K562 (cell line): ENCODE results near the gene ERLIN1. TPM values are rescaled to one million over a fixed set of nuclear protein-coding genes. Genes with fewer than 3 reads are reported as not detected.

Experiments
- ATF4 ChIP-seq: fragments of 450-650 bp; formaldehyde crosslinking; IDR thresholded peaks from 2 replicates; pipeline ENCODE4 v1.4.0; 2022; ENCODE audit warnings: mild to moderate bottlenecking, moderate library complexity
- PRDM10 ChIP-seq: fragments of 450-650 bp; IDR thresholded peaks from 2 replicates; pipeline ENCODE4 v1.6.1; 2018; ENCODE audit not compliant: partially characterized antibody
- RBBP5 ChIP-seq: fragments of 200-600 bp; sonication (generic); IDR thresholded peaks from 2 replicates; pipeline ENCODE4 v1.6.1; 2012; ENCODE audit warnings: borderline replicate concordance, mild to moderate bottlenecking, low read length, control low read depth, inconsistent platforms; ENCODE audit not compliant: insufficient read depth, poor library complexity, severe bottlenecking
- ZC3H8 ChIP-seq: fragments of 450-650 bp; IDR thresholded peaks from 2 replicates; pipeline ENCODE4 v1.6.1; 2017
- polyA plus RNA-seq, 8 experiments: library from polyadenylated mRNA; depleted of rRNA in 4 of 8; stranded (reverse) in 5 of 8; unstranded in 3 of 8; fragments of >200 nt; fragmentation: Nextera tagmentation in 2 of 8; fragmentation: Illumina TruSeq in 1 of 8; extraction: Ambion mirVana in 2 of 8; extraction: Trizol in 1 of 8; gene quantifications; 2 replicates each; pipeline versions ENCODE4 v1.2.1 to v1.2.3, GENCODE V29; 2011 to 2014; ENCODE audit warnings: inconsistent platforms in 1 of 8, missing spikeins in 1 of 8
- total RNA-seq, 7 experiments: library from RNA; depleted of rRNA in 6 of 7; stranded (reverse); fragments of >200 nt in 6 of 7; fragmentation: Illumina TruSeq in 2 of 7; extraction: Trizol in 2 of 7; gene quantifications; 2 replicates each; pipeline versions ENCODE4 v1.2.1 to v1.2.3, GENCODE V29; 2011 to 2021; ENCODE audit warnings: low replicate concordance in 1 of 7
- TF ChIP-seq, protein P1 (sequence below): fragments of 450-650 bp; IDR thresholded peaks from 2 replicates; pipeline ENCODE4 v1.6.1; 2016; ENCODE audit warnings: mild to moderate bottlenecking, moderate library complexity
- TF ChIP-seq, protein P2 (sequence below): fragments of 250-450 bp; sonication (Bioruptor Pico); IDR thresholded peaks from 2 replicates; pipeline ENCODE4 v1.5.0; 2021; ENCODE audit warnings: mild to moderate bottlenecking, borderline replicate concordance

ERLIN1 gene
- total and polyA plus RNA-seq, 9 of the 15 experiments (the other 6 are each of a cell fraction or from before 2014, with no cell fraction given): 9.8 to 26.8 (median 15.5) TPM

DNA sequence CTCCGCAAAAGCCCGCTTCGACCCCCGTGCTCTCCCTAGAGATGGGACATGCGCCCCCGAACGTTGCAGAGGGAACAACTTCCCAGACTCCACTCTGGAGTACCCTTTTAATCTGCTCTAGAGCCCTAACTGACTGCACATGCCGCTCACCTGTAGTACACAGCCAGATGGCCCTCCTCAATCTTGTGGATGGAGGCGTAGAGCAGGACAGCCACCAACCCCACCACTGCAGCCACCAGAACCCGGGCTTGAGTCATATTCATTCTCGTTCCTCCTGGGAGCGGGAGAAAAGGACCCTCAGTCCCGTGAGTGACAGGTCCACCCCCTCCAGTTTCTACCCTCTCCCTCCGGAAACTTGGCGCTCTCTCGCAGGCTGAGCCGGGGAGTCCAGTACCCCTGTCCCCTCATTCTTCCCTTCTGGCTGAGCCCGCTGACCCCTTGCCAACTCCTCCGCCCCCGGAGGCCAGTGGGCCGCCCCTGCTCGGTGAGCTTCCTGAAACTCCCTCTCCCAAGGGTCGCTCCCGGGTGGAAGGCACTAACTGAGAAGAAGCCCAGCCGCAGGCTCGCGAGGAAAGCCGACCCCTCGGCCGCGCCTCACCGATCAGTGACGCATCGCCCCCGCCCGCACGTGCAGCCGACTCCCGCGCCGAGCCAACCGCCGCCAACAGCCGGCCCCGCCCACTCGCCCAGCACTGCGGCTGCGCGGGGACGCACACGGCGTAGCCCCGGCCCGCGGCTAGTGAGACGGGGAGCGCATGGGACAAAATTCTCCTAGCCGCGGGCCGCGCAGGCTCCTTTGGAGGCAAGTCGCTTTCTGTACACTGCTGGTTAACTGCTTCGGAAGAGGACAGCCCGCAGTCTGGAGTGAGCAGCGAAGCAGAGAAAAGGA is at the start of gene ERLIN1 (continued):
- TF ChIP-seq, protein P1, sequence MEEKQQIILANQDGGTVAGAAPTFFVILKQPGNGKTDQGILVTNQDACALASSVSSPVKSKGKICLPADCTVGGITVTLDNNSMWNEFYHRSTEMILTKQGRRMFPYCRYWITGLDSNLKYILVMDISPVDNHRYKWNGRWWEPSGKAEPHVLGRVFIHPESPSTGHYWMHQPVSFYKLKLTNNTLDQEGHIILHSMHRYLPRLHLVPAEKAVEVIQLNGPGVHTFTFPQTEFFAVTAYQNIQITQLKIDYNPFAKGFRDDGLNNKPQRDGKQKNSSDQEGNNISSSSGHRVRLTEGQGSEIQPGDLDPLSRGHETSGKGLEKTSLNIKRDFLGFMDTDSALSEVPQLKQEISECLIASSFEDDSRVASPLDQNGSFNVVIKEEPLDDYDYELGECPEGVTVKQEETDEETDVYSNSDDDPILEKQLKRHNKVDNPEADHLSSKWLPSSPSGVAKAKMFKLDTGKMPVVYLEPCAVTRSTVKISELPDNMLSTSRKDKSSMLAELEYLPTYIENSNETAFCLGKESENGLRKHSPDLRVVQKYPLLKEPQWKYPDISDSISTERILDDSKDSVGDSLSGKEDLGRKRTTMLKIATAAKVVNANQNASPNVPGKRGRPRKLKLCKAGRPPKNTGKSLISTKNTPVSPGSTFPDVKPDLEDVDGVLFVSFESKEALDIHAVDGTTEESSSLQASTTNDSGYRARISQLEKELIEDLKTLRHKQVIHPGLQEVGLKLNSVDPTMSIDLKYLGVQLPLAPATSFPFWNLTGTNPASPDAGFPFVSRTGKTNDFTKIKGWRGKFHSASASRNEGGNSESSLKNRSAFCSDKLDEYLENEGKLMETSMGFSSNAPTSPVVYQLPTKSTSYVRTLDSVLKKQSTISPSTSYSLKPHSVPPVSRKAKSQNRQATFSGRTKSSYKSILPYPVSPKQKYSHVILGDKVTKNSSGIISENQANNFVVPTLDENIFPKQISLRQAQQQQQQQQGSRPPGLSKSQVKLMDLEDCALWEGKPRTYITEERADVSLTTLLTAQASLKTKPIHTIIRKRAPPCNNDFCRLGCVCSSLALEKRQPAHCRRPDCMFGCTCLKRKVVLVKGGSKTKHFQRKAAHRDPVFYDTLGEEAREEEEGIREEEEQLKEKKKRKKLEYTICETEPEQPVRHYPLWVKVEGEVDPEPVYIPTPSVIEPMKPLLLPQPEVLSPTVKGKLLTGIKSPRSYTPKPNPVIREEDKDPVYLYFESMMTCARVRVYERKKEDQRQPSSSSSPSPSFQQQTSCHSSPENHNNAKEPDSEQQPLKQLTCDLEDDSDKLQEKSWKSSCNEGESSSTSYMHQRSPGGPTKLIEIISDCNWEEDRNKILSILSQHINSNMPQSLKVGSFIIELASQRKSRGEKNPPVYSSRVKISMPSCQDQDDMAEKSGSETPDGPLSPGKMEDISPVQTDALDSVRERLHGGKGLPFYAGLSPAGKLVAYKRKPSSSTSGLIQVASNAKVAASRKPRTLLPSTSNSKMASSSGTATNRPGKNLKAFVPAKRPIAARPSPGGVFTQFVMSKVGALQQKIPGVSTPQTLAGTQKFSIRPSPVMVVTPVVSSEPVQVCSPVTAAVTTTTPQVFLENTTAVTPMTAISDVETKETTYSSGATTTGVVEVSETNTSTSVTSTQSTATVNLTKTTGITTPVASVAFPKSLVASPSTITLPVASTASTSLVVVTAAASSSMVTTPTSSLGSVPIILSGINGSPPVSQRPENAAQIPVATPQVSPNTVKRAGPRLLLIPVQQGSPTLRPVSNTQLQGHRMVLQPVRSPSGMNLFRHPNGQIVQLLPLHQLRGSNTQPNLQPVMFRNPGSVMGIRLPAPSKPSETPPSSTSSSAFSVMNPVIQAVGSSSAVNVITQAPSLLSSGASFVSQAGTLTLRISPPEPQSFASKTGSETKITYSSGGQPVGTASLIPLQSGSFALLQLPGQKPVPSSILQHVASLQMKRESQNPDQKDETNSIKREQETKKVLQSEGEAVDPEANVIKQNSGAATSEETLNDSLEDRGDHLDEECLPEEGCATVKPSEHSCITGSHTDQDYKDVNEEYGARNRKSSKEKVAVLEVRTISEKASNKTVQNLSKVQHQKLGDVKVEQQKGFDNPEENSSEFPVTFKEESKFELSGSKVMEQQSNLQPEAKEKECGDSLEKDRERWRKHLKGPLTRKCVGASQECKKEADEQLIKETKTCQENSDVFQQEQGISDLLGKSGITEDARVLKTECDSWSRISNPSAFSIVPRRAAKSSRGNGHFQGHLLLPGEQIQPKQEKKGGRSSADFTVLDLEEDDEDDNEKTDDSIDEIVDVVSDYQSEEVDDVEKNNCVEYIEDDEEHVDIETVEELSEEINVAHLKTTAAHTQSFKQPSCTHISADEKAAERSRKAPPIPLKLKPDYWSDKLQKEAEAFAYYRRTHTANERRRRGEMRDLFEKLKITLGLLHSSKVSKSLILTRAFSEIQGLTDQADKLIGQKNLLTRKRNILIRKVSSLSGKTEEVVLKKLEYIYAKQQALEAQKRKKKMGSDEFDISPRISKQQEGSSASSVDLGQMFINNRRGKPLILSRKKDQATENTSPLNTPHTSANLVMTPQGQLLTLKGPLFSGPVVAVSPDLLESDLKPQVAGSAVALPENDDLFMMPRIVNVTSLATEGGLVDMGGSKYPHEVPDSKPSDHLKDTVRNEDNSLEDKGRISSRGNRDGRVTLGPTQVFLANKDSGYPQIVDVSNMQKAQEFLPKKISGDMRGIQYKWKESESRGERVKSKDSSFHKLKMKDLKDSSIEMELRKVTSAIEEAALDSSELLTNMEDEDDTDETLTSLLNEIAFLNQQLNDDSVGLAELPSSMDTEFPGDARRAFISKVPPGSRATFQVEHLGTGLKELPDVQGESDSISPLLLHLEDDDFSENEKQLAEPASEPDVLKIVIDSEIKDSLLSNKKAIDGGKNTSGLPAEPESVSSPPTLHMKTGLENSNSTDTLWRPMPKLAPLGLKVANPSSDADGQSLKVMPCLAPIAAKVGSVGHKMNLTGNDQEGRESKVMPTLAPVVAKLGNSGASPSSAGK: peak; percentile 63
- TF ChIP-seq RBBP5 (peak; percentile 56), ZC3H8 (no peak), ATF4 (no peak), PRDM10 (no peak)
- TF ChIP-seq, protein P2, sequence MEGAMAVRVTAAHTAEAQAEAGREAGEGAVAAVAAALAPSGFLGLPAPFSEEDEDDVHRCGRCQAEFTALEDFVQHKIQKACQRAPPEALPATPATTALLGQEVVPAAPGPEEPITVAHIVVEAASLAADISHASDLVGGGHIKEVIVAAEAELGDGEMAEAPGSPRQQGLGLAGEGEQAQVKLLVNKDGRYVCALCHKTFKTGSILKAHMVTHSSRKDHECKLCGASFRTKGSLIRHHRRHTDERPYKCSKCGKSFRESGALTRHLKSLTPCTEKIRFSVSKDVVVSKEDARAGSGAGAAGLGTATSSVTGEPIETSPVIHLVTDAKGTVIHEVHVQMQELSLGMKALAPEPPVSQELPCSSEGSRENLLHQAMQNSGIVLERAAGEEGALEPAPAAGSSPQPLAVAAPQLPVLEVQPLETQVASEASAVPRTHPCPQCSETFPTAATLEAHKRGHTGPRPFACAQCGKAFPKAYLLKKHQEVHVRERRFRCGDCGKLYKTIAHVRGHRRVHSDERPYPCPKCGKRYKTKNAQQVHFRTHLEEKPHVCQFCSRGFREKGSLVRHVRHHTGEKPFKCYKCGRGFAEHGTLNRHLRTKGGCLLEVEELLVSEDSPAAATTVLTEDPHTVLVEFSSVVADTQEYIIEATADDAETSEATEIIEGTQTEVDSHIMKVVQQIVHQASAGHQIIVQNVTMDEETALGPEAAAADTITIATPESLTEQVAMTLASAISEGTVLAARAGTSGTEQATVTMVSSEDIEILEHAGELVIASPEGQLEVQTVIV (CRISPR knock-in tag): no peak
